ENCODE data around the gene BHLHE40. TPM values are rescaled to one million over a fixed set of nuclear protein-coding genes. Genes with fewer than 3 reads are reported as not detected.

Gene BHLHE40
- total and polyA plus RNA-seq, 2 of the 13 experiments (the other 11 are each of a cell fraction or from before 2014, with no cell fraction given) = 1.8 to 51.0 TPM

DNA sequence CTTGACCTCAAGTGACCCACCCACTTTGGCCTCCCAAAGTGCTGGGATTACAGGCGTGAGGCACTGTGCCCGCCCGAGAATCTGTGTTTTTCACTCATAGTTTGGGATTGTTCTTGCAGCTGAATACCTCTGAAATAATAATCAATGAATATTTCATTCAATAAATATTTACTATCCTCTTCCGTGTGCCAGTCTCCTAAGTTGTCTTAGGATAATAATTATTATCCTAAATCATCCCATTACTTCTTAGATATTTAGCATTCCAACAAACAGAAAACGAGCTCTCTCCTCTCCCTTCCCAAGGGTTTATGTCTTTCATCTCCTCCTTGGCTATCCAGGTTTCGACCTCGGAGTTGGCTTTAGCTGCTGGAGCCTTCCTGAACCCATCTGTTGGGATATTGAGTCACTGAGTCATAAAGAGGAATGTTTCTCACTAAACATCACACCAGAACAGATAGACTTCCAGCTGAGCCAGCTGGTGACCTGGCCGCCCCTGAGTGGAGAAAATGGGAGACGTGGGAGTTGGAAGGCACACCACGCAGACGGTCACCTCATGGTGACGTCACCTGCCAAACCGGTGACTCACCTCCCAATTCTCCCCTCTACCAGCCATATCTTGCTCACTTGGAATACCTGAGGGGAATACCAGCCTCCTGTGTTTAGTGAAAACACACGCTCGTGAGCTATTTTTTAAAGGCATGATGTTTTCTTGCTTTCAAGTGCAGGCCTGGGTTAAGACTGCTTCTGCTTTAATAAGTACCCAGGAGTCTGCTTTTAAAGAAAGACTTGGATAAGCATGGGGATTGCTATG is 43.9 kb downstream of the BHLHE40 start:
- ChIA-PET POLR2A (interaction anchor here (1.2 to 2.4 kb wide), 2 partner anchors 34 to 44 kb away, joined by 3 to 8 read pairs; partner anchors contain the start of gene BHLHE40), CTCF (ENCODE audit: low intra/inter-chr PET ratio, low total read pairs) (no interaction called here)
- Histone ChIP-seq H3K79me2 (ENCODE audit: insufficient read depth, low read length) (no peaks in the 10 kb centered on the region), H3K27ac (ENCODE audit: extremely low read length, insufficient read depth, low read length) (no peak overlapping the region), H3K27me3 (ENCODE audit: control insufficient read depth in 1 of 2, insufficient read depth in 2 of 2, low read length in 2 of 2) (no peaks in the 10 kb centered on the region; a peak in 1 of 5 replicates), H4K20me1 (ENCODE audit: insufficient read depth, low read length) (no peaks in the 10 kb centered on the region), H3K4me2 (ENCODE audit: low read depth, low read length) (peak overlapping the region; percentile 31; the same call in 1 of the 2 replicates), H2AFZ (ENCODE audit: low read length) (no peak overlapping the region), H3K9ac (ENCODE audit: insufficient read depth, low read depth, low read length) (no peak overlapping the region; the same call in 1 of the 2 replicates), H3K4me3 (replicated peaks in 1 of 3; ENCODE audit: insufficient read depth in 1 of 3, low read depth in 2 of 3, low read length in 3 of 3) (peak overlapping the region in 1 of 3 experiments; percentile 20; a peak in 1 of 6 replicates), H3K4me1 (ENCODE audit: insufficient read depth, low read length) (peaks cover 50% of the 10 kb centered on the region), H3K36me3 (replicated peaks in 1 of 2; ENCODE audit: control insufficient read depth in 1 of 2, insufficient read depth in 2 of 2, low read length in 2 of 2) (no peaks in the 10 kb centered on the region), H3K9me3 (ENCODE audit: low read length) (no peaks in the 10 kb centered on the region)
- peak; percentile 73 for DNase-seq (ENCODE audit: low spot score)
- ATAC-seq = peak; percentile 6; the same call in 1 of the 3 replicates
- BruUV-seq (replicated peaks) = no TSS peak
- in situ Hi-C loops (cut with HindIII; ENCODE audit: extremely low pct_ligation_motif_present, low pct_unique_long_range_greater_than_20kb) (no loop called here), intact Hi-C loops (cut with micrococcal nuclease; ENCODE audit: unreplicated experiment) (no loop called here)
- no peak for FAIRE-seq
- 15% methylated on average over 15 of the region's 15 CpGs for WGBS (ENCODE audit: low lambda C conversion rate)
- TF ChIP-seq FOXA3 (CRISPR knock-in tag; IDR thresholded peaks at IDR 0.05) (0 out of 2 replicates have a peak, but pooled peaks have one; percentile 8), NR2F1 (CRISPR knock-in tag; IDR thresholded peaks at IDR 0.05) (0 out of 4 replicates have a peak, but pooled peaks of 1 of the 2 experiments have one; percentile 12), PREB (CRISPR knock-in tag; IDR thresholded peaks at IDR 0.05) (no peak), MAX (IDR thresholded peaks at IDR 0.05) (no peak), ARID5B (CRISPR knock-in tag; IDR thresholded peaks at IDR 0.05) (peak; percentile 51), ZNF577 (CRISPR knock-in tag; IDR thresholded peaks at IDR 0.05; ENCODE audit: borderline replicate concordance, low read depth) (no peak), ELF3 (CRISPR knock-in tag; IDR thresholded peaks at IDR 0.05) (0 out of 2 replicates have a peak, but pooled peaks have one; percentile 27), ZNF687 (CRISPR knock-in tag; IDR thresholded peaks at IDR 0.05) (0 out of 2 replicates have a peak, but pooled peaks have one; percentile 13), NFE2L2 (IDR thresholded peaks at IDR 0.05; ENCODE audit: low read length) (no peak), NFYC (CRISPR knock-in tag; IDR thresholded peaks at IDR 0.05) (0 out of 2 replicates have a peak, but pooled peaks have one; percentile 22), MED1 (CRISPR knock-in tag; IDR thresholded peaks at IDR 0.05) (peak; percentile 57), ZBTB21 (CRISPR knock-in tag; IDR thresholded peaks at IDR 0.05) (peak; percentile 85)
